Kidney glomerular epithelial cell (primary cell): ENCODE measurements around the gene PARD3.

ENCODE experiments used
- DNase-seq: peaks from one replicate; lab custom pipeline; 2025; lab: John Stamatoyannopoulos, UW

The PARD3 gene

DNA sequence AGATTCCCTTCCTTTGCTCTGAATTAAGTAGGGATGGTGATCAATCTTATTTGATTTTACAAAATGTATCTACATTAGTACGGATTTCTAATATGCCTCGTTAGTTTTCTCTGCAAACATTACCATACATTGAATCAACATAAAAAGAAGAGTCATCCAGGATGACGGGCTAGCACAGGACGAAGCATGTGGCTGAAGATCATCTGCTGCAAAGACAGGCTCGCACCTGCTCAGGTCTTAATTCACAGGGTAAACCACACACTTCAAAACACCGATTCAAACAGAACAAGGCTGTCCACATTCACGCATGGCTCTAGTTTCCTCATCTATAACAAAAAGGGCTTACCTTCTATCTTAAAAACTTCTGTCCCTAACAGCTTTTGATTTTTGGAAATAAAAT lies 323.0 kb downstream of the PARD3 start:
- no peak for DNase-seq

DNA sequence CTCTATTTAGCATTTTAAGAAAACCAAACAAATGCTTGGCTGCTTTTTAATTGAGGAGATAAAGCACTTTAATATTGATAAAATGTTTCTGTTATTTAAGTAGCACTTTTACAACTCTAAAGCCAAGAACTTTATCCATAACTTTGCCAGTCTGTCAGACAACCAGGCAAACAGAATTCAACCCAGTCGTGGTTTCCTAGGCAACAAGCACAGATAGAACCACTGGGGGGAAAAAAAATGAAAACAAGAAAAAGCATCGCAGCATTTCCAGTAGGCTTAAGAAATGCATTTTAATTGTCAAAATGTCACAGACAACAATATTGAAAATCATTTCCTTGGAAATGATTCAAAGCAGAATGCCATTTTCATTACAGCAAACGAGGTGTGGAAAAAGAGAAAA lies 323.4 kb downstream of the PARD3 start:
- no peak for DNase-seq

DNA sequence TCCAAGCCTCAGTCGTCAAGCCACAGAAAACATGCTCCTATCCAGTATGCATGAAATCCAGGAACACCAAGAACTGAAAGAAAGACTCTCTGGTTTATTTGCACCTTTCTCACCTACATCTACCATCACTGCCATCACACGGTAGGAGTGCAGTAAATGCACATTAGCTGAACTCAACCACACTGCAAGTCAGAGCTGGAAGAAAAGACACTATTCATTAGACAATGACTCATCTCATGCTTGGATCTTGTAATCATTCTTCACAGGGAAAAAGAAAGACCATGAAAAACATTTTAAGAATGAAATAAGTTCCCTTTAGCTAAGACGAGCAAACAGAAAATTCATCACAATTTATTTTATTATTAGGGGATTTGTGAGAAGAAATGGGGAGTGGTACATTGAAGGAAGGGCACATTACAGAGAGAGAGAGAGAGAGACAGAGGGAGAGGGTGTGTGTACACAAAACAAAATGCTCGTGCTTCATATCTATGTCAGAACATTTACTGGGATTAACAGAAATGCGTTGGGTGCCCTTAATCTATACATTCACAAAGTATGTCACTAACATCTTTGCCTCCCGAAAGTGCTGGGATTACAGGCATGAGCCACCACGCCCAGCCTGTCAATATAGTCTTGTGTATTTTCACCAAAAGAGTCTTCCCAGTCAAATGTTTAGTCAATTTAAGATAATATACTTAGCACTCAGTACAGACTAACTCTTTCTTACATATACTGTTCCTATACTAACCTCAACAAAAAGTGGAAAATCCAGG lies 324.9 kb downstream of the PARD3 start:
- peak; percentile 75 for DNase-seq

DNA sequence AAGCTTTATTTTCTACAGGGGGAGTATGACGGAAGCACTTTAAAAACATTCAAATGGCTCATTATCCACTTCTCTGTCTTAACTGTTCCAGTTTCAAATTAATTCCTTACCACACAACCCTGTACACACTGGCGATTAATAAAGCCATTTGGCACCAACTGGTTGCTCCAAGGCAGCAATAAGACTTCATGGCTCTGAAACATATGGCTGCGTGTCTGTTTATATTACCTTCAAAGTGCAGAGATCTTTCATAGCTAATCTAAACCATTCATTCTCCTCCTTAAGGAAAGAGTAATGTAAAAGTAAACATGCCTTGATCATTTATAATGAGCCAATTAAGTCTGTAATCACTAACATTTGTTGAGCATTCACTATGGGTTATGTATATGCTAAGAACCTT lies 325.7 kb downstream of the PARD3 start:
- DNase-seq, result no peak

DNA sequence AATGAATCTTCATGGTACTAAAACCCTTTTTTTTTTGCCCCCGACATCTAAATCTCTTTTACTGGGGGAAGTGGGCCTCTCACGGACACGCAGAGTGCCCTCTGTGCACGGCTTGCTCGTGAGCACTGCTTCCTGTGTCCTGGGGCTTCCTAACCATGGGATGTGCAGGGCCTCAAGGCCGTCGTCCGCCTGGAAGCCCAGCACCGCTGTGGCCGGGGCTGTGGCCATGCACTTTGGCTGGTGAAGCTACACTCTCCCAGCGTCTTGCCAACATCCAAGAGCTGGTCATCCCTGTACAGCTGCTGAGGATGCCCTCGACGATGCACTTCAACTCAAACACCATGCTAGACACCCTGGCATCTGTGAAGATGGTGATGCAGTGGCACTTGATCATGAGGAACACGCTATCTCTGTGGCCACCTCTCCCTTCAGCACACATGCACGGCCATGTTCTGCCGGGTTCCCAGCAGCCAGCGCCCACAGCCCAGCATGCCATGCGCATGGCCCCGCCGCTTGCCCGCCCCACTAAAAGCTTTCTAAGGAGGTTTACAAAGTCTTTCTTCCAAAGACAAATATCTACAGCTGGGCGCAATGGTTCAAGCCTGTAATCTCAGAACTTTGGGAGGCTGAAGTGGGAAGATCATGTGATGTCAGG lies 326.5 kb downstream of the PARD3 start:
- no peak for DNase-seq

DNA sequence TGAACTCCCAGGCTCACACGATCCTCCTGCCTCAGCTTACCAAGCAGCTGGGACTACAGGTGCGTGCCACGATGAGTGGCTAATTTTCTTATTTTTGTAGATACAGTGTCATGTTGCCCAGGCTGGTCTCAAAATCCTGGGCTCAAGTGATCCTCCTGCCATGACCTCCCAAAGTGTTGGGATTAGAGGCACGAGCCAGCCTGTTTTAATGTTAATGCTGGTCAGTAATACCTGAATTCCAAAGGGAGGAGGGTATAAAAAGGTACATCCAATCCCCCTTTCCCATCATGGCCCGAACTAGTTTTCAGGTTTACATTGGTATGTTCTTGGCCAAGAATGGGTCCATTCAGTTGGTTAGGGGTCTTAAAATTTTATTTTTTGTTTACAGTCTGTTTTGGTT lies 329.1 kb downstream of the PARD3 start:
- DNase-seq, result no peak

DNA sequence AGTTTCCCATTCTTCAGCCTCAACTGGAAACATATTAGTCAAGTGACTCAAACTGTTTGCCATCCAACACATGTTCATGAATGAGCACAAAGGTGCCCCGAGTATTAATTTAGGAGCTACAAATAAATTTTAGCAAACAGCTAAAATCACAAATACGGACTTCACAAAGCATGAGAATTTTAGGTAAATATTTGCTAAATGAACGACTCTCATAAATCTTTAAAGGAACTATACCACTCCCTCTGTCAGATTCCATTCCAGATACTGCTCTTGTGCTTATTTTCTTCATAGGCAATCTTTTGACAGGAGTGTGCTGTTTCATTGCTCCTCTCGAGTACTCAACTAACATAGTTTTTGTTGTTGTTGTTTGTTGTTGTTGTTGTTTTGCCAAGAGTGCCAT lies 330.9 kb downstream of the PARD3 start:
- DNase-seq, result no peak

DNA sequence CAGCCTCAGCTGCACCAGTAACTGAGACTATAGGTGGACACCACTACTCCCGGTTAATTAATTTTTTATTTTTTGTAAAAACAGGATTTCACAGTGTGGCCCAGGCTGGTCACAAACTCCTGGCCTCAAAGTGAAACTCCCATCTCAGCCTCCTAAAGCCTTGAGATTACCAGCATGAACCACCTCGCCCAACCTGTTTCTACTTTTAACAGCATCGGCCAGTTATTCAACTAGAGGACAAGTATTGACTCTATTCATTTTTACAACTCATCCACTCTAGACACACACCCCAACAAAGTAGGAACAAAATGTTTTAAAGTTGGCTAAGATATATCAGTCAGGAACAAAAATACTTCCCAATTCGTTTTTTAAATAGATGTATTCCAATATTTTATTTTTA lies 334.8 kb downstream of the PARD3 start:
- no peak for DNase-seq

DNA sequence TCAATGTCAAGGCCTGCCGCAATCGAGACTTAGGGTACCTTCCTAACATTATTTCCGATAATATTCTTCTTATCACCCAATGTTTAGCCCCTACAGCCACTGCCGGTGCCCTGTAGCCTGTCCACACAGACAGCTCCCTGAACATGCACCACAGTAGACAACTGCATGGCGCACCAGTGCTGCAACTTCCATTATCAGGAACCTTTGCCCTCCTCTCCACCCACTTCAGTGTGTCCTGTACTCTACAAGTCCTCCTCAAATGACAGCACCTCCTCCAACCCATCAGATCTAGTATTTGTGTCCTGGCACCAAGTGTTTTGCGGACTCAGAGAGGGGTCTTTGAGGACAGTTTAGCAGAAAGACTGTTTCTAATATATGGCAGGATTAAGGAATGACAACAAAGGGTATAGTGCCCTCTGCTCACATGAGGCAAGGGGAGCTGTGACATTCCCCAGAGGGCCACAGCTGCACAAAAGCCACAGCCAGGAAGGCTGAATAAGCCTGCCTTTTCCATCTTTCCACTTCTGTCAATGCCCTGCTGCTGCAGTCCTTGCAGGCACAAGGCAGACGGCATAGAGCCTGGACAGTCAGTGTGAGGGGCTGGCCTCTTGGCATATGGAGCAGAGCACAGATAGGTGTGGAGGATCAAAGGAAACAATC lies 335.4 kb downstream of the PARD3 start:
- no peak for DNase-seq

DNA sequence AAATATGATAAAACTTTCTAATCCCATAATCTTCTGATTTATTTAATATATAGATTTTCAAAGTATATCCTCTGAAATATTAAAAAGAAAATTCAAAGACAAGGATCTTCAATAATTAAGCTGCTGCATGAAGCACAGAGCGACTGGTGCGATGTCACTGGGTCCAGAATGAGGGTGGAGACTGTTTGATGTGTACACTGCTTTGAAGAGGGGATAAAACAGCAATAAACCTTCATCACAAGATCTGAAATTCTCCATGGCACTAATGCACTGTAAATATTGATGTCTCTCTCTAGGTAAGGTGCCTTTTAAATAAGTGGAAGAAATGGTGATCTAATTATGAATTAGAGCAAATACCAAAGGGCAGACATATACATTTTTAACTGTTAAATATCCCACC lies 337.8 kb downstream of the PARD3 start:
- no peak for DNase-seq

DNA sequence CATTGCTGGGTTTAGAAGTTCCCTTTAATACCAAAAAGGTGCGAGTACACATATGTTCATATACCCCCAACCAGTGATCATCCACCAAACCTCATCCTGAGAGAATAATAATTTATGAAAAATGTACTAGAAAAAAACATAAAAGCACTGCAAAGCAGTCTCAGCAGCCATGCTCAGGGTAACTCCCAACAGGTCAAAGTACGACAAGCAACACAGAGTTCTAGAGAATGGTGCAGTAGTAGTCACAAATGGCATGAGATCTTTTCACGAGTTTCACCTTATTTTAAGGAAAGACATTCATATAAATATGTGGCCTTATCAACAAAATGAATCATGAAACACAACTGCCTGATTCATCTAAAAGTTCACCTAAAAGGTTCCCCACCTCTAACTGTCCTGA lies 338.5 kb downstream of the PARD3 start:
- no peak for DNase-seq

DNA sequence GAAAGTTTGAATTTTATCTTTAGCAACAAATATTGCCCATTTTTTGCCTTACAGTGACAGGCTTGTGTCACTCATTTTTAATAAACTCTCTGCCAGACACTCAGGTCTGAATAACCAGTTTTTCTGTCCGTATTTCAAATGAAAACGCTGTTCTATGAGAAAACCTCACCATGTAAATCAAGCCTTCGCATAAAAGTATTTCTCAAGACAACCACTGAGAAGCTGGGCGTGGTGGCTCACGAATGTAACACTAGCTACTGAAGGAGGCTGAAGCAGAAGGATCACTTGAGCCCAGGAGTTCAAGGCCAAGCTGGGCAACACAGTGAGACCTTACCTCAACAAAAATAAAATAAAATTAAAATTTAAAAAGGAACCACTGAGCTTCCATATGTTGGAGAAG lies 339.3 kb downstream of the PARD3 start:
- DNase-seq, result no peak

DNA sequence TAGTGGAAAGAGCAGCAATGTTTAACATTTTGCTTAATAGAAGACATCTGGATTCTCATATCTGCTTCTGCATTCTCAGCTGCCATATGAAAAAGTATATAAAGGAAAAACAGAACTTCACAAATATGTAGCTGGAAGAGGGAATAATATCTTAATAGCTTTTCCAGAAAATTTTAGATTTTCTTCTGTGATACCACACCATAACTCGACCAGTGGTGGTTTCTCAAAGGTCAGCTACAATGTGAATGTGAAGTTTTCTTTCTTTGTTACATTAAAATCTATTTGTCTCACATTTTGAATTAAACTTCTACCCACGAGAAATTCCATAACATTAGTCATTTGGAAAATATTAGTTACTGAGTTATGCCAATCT lies 339.8 kb downstream of the PARD3 start:
- no peak for DNase-seq

DNA sequence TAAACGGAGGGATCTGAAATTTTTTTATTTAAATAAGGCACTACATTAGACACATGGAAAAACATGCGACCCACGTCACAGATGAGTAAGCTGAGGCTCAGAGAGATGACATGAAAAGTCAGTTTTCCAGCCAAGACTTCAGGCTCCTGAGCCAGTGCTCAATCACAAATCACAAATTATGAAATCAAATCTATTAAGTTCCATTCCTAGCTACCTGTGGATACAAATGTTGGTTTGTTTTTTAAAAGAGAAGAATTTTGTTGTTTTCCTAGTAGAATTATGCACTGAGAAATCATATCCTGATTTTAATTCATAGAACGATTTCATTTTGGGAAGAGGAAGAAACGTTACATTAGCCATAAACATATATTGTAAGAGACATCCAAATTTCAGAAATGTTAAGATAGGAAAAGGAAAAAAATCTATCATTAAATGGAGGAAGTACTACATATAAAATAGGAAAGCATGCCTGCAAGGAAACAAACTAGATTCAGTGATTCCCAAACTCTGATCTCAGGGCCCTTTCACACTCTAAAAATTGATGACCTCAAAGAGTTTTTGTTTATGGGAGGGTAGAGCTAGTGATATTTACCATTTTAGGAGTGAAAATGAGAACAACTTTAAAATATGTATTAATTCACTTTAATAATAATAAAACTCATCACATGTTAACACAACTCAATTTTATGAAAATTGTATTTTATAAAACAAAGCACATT lies 340.4 kb downstream of the PARD3 start:
- no peak for DNase-seq

DNA sequence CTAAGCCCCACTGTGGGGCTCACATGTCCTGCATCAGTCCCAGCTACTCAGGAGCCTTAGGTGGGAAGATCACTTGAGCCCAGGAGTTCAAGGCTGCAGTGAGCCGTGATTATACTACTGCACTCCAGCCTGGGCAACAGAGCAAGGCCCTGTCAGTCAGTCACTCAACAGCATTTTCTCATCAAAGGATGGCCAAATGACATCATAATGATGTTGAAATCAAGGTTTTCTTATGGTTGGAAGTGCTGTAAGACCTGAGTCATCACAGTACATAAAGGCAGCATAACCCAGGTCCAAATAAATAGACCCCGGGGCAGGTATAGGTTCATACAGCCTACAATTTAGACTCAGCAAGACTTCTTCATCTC lies 341.1 kb downstream of the PARD3 start:
- DNase-seq, result no peak

DNA sequence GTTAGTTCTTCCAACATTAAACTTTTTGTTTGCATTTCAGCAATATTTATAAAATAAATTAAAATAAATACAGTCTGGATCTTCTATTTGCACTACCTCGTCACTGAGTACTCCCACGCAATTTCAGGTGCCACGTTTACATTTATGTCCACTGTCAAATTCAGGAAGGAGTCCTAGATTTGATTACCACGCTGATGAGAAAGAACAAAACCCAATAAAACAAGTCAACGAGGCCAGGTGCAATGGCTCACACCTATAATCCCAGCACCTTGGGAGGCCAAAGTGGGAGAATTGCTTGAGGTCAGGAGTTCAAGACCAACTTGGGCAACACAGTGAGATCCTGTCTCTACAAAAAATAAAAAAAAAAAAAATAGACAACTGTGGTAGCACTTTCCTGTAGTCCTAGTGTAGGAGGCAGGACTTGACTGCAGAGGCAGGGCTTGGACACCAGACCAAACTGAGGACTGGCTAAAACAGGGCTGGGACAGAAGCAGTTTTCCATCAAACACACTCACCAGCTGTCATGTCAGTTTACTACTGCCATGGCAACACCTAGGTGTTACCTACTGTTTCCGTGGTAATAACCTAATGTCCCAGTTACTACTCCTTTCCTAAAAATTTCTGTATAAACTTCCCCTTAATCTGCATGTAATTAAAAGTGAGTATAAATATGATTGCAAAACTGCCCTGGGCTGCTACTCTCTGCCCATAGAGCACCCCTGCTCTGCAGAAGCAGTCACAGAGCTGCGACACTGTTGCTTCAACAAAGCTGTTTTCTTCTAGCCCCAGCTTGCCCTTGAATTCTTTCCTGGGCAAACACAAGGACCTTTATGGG lies 341.7 kb downstream of the PARD3 start:
- no peak for DNase-seq

DNA sequence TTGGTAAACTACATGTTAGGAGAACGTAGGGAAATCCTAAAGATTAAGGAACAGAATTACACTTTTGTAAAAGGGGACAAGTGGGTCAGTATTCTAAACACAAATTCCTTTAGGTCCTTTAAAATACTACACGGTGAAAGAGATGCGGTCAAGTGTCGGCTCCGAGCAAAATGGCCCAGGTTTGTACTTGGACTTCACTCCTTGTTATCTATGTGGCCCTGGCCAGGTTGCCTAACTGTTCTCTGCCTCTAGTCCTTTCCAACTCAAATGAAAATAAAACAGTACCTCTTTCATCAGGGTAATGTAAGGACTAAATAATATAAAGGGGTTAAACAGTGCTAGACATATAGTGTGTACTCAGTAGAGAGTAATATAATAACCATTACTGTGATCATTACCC lies 344.8 kb downstream of the PARD3 start:
- no peak for DNase-seq

DNA sequence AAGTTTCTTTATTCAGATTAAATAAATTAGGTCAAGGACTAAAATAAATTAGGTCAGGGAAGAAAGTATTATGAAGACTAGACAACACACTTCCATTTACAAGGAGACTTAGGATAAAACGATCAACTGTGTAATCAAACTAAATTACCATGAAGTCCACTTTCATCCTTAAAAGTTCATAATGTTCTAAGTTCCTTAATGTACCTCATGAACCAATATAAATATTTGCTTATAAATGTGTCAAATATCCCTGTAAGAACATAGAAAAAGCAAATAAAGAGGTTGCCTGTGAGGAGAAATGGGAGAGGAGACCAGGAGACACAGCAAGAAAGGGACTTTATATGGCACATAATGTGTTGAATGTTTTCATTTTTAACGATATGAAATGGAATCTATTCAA lies 345.6 kb downstream of the PARD3 start:
- DNase-seq, result no peak

DNA sequence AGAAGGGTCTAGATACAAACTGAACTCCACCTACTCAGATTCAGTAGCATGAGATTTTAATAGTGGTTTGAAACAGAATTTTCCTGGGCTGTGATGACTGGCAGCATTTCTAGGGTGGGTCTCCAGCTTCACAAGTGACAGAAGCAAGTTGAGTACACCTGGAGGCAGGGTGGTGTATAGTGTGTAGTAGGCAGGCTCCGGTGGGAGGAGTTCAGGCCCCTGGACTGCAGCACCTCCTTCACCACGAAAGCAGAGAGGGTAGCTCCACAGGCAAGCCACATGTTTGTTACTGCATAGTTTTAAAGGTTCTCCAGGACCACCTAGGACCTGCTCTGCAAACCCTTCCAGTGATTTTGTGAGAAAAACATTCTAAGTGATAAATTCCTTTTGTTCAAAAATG lies 347.2 kb downstream of the PARD3 start:
- DNase-seq, result no peak

DNA sequence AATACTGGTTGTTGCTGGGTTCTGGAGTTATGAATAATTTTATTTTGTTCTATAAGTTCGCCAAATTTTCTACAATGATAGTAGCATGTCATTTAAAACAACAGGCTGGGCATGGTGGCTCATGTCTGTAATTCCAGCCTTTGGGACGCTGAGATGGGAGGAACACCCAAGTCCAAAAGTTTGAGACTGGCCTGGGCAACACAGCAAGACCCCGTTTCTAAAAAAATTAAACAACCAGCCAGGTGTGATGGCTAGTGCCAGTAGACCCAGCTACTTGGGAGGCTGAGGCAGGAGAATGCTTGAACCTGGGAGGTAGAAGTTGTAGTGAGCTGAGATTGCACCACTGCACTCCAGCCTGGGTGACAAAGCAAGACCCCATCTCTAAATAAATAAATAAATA lies 347.7 kb downstream of the PARD3 start:
- DNase-seq, result no peak

DNA sequence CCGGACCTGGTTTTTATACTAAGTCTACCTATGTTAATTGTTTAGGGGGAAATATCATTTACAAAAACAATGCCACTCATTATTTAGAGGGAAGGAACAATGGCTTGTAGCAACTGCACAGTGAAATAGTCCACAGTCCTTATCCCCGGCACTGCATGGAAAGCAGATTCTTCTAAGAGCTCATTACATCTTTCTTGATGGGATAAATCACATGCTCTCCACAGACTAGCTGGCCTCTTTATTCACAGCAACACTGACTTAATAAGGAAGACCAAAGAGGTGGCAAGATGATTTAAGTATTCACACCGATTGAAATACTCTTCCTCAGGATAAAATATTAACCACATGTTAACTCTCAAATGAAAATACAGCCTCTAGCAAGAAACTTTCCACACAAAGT lies 349.4 kb downstream of the PARD3 start:
- no peak for DNase-seq

DNA sequence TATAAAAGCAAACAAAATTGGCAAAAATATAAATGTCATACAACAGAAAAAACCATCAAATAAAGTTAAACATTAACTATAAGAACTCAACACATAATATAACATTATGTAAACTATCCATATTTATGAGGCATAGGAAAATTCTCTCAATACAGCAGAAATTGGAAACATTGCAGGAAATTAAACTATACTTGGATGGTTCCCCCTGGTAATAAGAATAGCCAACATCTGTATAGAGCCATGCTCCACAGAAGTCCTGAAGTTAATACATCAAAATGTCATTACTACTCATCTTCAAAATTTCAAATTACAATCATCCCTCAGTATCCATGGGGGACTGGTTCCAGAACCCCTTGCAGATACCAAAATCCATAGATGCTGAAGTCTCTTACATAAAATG lies 350.5 kb downstream of the PARD3 start:
- DNase-seq, result no peak
